ENCODE results near the gene DLGAP4.

- TF ChIP-seq, protein P1, sequence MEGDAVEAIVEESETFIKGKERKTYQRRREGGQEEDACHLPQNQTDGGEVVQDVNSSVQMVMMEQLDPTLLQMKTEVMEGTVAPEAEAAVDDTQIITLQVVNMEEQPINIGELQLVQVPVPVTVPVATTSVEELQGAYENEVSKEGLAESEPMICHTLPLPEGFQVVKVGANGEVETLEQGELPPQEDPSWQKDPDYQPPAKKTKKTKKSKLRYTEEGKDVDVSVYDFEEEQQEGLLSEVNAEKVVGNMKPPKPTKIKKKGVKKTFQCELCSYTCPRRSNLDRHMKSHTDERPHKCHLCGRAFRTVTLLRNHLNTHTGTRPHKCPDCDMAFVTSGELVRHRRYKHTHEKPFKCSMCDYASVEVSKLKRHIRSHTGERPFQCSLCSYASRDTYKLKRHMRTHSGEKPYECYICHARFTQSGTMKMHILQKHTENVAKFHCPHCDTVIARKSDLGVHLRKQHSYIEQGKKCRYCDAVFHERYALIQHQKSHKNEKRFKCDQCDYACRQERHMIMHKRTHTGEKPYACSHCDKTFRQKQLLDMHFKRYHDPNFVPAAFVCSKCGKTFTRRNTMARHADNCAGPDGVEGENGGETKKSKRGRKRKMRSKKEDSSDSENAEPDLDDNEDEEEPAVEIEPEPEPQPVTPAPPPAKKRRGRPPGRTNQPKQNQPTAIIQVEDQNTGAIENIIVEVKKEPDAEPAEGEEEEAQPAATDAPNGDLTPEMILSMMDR (IDR thresholded peaks at IDR 0.05; ENCODE audit: control extremely low read depth in 1 of 3, insufficient read depth in 1 of 3, low read depth in 1 of 3, low read length in 3 of 3): no peak
- TF ChIP-seq RAD21 (IDR thresholded peaks at IDR 0.05 in 1 of 2, conservative IDR thresholded peaks at IDR 0.05 in 1 of 2; ENCODE audit: low read depth in 2 of 2, low read length in 2 of 2): no peak
- no peak for TF ChIP-seq POLR2AphosphoS5 (IDR thresholded peaks at IDR 0.05; ENCODE audit: low read depth, low read length)
- no peak for TF ChIP-seq POLR2A (IDR thresholded peaks at IDR 0.05; ENCODE audit: control extremely low read depth in 1 of 2, low read depth in 2 of 2, low read length in 2 of 2)
- no peak for TF ChIP-seq USF2 (IDR thresholded peaks at IDR 0.05; ENCODE audit: low read length)
- TF ChIP-seq, protein P2, sequence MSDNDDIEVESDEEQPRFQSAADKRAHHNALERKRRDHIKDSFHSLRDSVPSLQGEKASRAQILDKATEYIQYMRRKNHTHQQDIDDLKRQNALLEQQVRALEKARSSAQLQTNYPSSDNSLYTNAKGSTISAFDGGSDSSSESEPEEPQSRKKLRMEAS (IDR thresholded peaks at IDR 0.05): no peak
- TF ChIP-seq TBP (IDR thresholded peaks at IDR 0.05; ENCODE audit: low read depth, low read length): no peak
- TF ChIP-seq SP1 (IDR thresholded peaks at IDR 0.05; ENCODE audit: low read depth, low read length): no peak
- no peak for TF ChIP-seq RXRA (IDR thresholded peaks at IDR 0.05; ENCODE audit: insufficient read depth, low read depth, low read length)
- no peak for TF ChIP-seq CEBPB (IDR thresholded peaks at IDR 0.05; ENCODE audit: low read depth, low read length)
Observed at GRCh38 chr20:36548704-36549627, 242.8 kb downstream of the DLGAP4 start.

Data from H1 (cell line).